PFSK-1 (cell line): ENCODE measurements around the gene GFOD1.

Experiments
- POLR2AphosphoS5 ChIP-seq: IDR thresholded peaks from 2 replicates; pipeline ENCODE4 v1.6.1; 2012; ENCODE audit warnings: low read depth, mild to moderate bottlenecking, control low read depth, low read length, moderate library complexity
- SIN3A ChIP-seq: IDR thresholded peaks from 2 replicates; pipeline ENCODE4 v1.6.1; 2012; ENCODE audit warnings: mild to moderate bottlenecking, low read length, moderate library complexity, borderline replicate concordance; ENCODE audit not compliant: insufficient read depth
- TAF1 ChIP-seq: IDR thresholded peaks from 2 replicates; pipeline ENCODE4 v1.6.1; 2012; ENCODE audit warnings: low read length, control low read depth, borderline replicate concordance; ENCODE audit not compliant: insufficient read depth
- TF ChIP-seq, protein P1 (sequence below), 2 experiments: IDR thresholded peaks; 2 replicates each; pipeline versions ENCODE4 v1.6.1 to v1.8.0; 2011 to 2012; ENCODE audit warnings: low read depth in 2 of 2, low read length in 2 of 2, control low read depth in 1 of 2, inconsistent platforms in 1 of 2, mild to moderate bottlenecking in 1 of 2, moderate library complexity in 1 of 2; ENCODE audit not compliant: insufficient read depth in 1 of 2

DNA sequence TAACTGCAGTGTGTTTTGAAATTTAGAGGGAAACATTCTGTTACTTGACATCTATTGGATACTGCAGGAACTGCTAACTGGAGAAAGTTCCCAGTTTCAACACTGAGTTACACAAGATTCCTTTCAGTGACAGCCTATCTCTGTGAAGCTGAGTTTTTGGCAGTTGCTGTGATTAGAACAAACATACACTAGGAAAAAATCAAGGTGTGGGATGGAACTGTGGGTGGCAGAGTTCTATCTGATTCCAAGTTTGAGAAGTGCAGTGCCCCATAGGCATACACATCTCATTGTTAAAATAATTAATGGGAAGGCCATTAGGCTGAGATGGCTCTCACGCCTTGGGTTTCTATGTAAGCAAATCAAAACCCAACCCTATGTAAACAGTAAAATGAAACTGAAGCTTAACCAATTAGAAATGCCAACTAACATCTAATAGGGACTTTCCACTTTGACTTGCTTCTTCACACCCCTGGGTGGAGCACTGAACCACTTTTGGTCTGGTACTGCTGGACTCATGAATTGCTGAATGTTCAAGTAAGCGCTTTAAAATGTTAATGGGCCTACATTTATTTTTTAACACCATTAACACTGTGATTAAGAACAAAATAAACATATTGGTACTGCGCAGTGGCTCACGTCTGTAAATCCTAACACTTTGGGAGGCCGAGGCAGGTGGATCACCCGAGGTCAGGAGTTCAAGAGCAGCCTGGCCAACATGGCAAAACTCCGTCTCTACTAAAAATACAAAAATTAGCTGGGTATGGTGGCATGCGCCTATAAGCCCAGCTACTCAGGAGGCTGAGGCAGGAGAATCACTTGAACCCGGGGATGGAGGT, 103.9 kb downstream of the GFOD1 start:
- TF ChIP-seq TAF1, result no peak
- no peak for TF ChIP-seq SIN3A
- no peak for TF ChIP-seq POLR2AphosphoS5
- TF ChIP-seq, protein P1, sequence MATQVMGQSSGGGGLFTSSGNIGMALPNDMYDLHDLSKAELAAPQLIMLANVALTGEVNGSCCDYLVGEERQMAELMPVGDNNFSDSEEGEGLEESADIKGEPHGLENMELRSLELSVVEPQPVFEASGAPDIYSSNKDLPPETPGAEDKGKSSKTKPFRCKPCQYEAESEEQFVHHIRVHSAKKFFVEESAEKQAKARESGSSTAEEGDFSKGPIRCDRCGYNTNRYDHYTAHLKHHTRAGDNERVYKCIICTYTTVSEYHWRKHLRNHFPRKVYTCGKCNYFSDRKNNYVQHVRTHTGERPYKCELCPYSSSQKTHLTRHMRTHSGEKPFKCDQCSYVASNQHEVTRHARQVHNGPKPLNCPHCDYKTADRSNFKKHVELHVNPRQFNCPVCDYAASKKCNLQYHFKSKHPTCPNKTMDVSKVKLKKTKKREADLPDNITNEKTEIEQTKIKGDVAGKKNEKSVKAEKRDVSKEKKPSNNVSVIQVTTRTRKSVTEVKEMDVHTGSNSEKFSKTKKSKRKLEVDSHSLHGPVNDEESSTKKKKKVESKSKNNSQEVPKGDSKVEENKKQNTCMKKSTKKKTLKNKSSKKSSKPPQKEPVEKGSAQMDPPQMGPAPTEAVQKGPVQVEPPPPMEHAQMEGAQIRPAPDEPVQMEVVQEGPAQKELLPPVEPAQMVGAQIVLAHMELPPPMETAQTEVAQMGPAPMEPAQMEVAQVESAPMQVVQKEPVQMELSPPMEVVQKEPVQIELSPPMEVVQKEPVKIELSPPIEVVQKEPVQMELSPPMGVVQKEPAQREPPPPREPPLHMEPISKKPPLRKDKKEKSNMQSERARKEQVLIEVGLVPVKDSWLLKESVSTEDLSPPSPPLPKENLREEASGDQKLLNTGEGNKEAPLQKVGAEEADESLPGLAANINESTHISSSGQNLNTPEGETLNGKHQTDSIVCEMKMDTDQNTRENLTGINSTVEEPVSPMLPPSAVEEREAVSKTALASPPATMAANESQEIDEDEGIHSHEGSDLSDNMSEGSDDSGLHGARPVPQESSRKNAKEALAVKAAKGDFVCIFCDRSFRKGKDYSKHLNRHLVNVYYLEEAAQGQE (IDR thresholded peaks at IDR 0.05; ENCODE audit: insufficient read depth in 1 of 2, low read depth in 2 of 2, low read length in 2 of 2), result no peak
